Erythroblast (primary cell): ENCODE measurements around the gene CPSF7.

Experiments
- DNase-seq, 2 experiments: peaks; one replicate each; lab custom pipeline; 2025; lab: John Stamatoyannopoulos, UW
- GATA1 ChIP-seq: IDR thresholded peaks from 2 replicates; pipeline ENCODE4 v1.6.1; 2011; ENCODE audit warnings: low read depth, mild to moderate bottlenecking, control low read depth, low read length, moderate library complexity
- POLR2A ChIP-seq: IDR thresholded peaks from 2 replicates; pipeline ENCODE4 v1.6.1; 2011; ENCODE audit warnings: mild to moderate bottlenecking, low read length

The CPSF7 gene

GRCh38 chr11:61361741-61362541 lies 67.8 kb downstream of the CPSF7 start, which contains the start of the genes CYB561A3 and TMEM138:
Gene CYB561A3 (minus strand): TSS chr11:61361882. CDS start chr11:61356713, 5,169 bp downstream.
Gene TMEM138 (plus strand): TSS chr11:61362374. CDS start chr11:61364391, 2,017 bp downstream.
- TF ChIP-seq GATA1 (no peak), POLR2A (peak; percentile 98)
- DNase-seq: peak; percentile 95 to 96

GRCh38 chr11:61361237-61361740 lies 68.5 kb downstream of the CPSF7 start:
- TF ChIP-seq POLR2A: no peak
- no peak for TF ChIP-seq GATA1
- DNase-seq: peak in 1 of 2 experiments; percentile 36

DNA sequence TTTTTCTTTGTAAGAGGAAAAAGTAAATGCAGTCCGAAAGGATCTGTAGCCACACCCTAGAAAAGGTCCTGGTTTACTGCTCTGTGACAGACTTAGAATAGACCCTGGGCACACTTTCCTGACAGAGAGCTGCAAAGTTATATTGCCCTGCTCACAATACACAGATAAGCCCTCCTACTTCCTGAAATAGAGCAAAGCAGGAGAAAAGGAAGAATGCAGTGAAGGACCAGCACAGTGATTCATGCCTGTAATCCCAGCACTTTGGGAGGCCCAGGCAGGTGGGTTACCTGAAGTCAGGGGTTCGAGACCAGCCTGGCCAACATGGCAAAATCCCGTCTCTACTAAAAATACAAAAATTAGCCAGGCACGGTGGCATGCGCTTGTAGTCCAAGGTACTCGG lies 70.3 kb downstream of the CPSF7 start:
- TF ChIP-seq POLR2A (no peak), GATA1 (no peak)
- DNase-seq: no peak

DNA sequence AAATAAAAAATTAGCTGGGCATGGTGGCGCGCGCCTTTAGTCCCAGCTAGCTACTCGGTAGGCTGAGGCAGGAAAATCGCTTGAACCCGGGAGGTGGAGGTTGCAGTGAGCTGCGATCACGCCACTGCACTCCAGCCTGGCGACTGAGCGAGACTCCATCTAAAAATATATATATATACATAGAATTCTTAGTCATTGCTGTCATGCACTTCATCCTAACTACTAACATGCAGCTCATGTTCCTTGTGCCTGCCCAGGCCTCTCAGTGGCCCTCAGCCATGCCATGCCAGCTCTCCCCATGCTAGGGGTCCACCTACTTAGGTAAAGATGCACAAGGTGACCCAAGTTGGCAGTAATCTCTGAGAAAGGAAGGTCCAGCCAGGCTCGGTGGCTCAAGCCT lies 71.2 kb downstream of the CPSF7 start:
- TF ChIP-seq GATA1: no peak
- TF ChIP-seq POLR2A: no peak
- DNase-seq: no peak

DNA sequence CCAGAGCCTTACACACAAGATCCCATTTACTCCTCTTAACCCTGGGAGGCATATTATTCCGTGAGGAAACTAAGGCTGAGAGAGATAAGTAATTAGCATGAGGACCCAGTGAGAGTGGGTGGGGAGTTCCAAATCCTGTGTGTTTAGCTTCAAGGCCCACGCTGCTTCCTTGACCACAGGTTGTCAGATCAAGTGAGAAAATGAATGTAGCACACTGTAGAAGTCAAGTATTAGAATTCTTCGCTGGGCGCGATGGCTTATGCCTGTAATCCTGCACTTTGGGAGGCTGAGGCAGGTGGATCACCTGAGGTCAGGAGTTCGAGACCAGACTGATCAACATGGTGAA lies 71.9 kb downstream of the CPSF7 start:
- no peak for TF ChIP-seq POLR2A
- no peak for TF ChIP-seq GATA1
- DNase-seq: no peak

DNA sequence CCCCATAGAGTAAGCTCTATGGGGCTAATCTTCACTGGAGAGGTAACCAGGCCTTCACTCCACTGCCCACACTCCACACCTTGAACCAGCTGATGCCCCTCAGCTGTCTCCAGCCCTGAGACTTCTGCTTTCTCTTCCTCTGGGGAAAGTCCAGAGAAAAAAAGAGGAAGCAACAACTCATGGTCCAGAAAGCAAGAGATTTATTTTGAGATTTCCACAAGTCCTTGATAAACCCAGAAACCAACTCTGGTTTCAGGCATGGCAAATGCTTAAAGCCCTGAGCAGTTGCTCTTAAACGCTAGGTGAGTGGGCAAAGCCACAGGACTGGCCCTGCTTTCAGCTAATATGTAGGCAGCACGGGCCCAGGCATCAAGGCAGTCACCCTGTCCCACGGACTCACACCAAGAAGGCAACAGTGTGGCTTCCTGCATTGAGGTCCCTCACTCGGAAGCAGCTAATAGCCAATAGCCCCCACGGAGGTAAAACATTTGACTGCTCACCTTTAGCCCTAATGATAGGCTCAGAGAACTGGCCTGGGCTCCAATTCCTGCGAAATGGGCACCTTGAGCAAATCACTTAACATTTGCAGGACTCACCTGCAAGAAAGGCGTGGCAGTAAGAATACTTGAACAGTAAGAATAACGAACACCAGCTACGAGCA lies 72.4 kb downstream of the CPSF7 start:
- TF ChIP-seq GATA1: no peak
- TF ChIP-seq POLR2A: no peak
- DNase-seq: no peak

- TF ChIP-seq GATA1 (no peak), POLR2A (no peak)
- no peak for DNase-seq
Measured at GRCh38 chr11:61356706-61357105, 73.1 kb downstream of the CPSF7 start.

DNA sequence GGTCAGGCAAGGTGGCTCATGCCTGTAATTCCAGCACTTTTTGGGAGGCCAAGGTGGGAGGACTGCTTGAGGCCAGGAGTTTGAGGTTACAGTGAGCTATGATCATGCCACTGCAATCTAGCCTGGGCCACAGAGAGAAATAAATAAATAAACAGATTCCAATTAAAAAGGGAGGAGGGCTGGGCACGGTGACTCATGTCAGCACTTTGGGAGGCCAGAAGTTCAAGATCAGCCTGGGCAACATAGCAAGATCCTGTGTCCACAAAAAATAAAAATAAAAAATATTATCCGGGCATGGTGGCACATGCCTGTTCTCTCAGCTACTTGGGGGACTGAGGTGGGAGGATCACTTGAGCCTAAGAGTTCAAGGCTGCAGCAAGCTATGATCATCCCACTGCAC lies 75.6 kb downstream of the CPSF7 start:
- DNase-seq: no peak
- TF ChIP-seq GATA1: no peak
- no peak for TF ChIP-seq POLR2A

GRCh38 chr11:61353131-61354067 lies 76.4 kb downstream of the CPSF7 start:
- DNase-seq: peak; percentile 35 to 38

More at GRCh38 chr11:61353131-61354067, 76.4 kb downstream of the CPSF7 start:
- TF ChIP-seq POLR2A: no peak
- TF ChIP-seq GATA1: no peak
